ENCODE data around the gene CLDN14.

- no peak for TF ChIP-seq CTCF (conservative IDR thresholded peaks at IDR 0.05; ENCODE audit: low read depth, low read length)
- TF ChIP-seq EZH2phosphoT487 (IDR thresholded peaks at IDR 0.05; ENCODE audit: borderline replicate concordance, low read length), result no peak
- no peak for TF ChIP-seq EZH2 (IDR thresholded peaks at IDR 0.05; ENCODE audit: low read length, unreplicated experiment)
Measured at GRCh38 chr21:36415375-36415774, 64.5 kb downstream of the CLDN14 start.
